ACHN (cell line): Measurements from ENCODE around the gene LANCL2.
"Not testable (repeated sequence)": the region's sequence is repeated elsewhere in the genome, so short reads cannot be mapped to it uniquely, and the experiment has no call there.

Experiments used
- DNase-seq: peaks from one replicate; pipeline ENCODE4 v3.0.0-alpha.2; 2015
- in situ Hi-C: cut with HindIII; loops from 2 replicates; pipeline ENCODE4 v1.10.0; 2017; ENCODE audit warnings: low sequenced_read_pairs, low pct_ligation_motif_present, low pct_unique_long_range_greater_than_20kb

LANCL2 gene

GRCh38 chr7:55449205-55449991 is 84.3 kb downstream of the LANCL2 start:
- DNase-seq = no peak
- in situ Hi-C loops = no loop called here

- in situ Hi-C loops = no loop called here
- no peak for DNase-seq
Measured at GRCh38 chr7:55449992-55450535, 84.9 kb downstream of the LANCL2 start.

DNA sequence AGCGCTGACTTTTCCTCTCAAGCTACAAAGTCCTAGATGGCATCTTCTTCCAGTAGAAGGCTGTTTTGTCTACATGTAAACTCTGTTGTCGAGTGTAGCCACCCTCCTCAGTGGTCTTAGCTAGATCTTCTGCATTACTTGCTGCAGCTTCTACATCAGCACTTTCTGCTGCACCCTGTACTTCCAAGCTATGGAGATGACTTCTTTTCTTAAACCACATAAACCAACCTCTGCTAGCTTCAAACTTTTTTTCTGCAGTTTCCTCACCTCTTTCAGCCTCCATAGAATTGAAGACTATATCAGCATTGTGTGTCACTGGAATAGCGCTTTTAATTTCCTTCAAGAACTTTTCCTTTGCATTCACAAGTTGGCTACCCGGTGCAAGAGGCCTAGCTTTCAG is 87.8 kb downstream of the LANCL2 start:
- DNase-seq = no peak
- in situ Hi-C loops = no loop called here

- in situ Hi-C loops = no loop called here
- no peak for DNase-seq
Measured at GRCh38 chr7:55457801-55458200, 92.7 kb downstream of the LANCL2 start.

DNA sequence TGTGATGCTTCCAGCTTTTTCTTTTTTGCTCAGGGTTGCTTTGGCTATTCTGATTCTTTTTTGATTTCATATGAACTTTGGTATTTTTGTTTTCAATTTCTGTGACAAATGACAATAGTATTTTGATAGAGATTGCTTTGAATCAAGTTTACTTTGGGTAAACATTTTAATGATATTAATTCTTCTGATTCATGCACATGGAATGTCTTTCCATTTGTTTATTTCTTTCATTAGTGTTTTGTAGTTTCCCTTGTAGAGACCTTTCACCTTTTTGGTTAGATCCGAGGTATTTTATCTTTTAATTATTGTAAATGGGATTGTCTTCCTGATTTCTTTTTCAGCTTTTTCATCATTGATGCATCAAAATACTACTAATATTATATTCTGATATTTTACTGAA is 93.2 kb downstream of the LANCL2 start:
- no peak for DNase-seq
- in situ Hi-C loops = no loop called here

GRCh38 chr7:55463686-55464262 is 98.6 kb downstream of the LANCL2 start:
- no peak for DNase-seq
- in situ Hi-C loops = no loop called here

DNA sequence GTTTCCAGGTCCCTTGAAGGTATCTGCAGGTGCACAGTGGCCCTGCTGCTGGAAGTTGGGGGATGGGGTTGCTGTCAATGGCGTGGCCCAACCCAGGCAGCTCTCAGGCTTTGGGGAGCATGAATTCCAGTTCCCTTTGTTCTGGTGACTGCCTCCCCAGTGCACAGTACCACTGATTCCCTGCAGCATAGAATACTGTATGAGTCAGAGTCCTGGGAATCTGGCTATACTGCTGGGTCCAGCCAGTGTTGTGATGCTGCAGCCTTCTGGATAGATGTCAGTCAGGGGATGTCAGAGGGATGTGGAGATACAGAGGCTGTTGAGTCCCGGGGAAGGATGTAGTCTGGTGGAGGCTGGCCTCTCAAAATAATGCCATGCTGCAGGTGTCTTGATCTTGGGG is 99.3 kb downstream of the LANCL2 start:
- in situ Hi-C loops = no loop called here
- DNase-seq = no peak

DNA sequence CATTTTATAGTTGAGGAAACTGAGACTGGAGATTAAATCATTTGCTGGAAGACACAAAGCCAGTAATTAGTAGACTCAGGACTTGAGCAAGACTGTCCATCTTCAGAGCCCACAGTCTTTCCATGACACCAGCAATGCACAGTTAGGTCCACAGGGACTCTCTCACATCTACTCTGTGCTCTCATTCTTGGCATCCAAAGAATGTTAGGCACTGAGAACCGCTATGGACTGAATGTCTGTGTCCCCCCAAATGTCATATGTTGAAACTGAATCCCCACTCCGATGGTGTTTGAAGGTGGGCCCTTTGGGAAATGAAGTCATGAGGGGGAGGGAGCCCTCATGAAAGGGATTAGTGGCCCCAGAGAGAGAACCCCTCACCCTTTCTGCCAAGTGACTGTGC is 100.6 kb downstream of the LANCL2 start:
- in situ Hi-C loops = no loop called here
- no peak for DNase-seq

- in situ Hi-C loops = no loop called here
- no peak for DNase-seq
Measured at GRCh38 chr7:55467047-55467593, 102.0 kb downstream of the LANCL2 start.

- in situ Hi-C loops = no loop called here
Measured at GRCh38 chr7:55468495-55468894, 103.4 kb downstream of the LANCL2 start.

DNA sequence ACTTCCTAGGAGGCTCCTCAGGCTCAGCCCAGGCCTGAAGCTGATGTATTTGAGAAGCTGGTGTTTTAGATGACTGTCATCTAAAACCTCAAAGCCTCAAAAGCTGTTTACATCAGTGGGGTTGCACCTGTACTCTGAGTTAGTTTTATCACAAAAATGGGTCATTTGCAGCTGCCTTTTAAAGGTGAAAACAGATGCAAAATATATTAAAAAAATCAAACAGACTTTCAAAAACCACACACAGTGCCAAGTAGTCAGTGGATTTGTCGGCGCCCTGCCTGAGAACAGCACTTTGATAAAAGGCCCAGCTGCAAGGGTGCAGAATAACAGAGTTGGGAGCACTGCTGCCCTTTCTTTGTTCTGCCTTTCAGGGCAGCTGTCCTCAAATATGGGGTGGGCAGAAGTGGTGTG is 104.1 kb downstream of the LANCL2 start:
- in situ Hi-C loops = no loop called here
- no peak for DNase-seq

More at GRCh38 chr7:55468495-55468894, 103.4 kb downstream of the LANCL2 start:
- no peak for DNase-seq

- in situ Hi-C loops = no loop called here
- DNase-seq = no peak
Measured at GRCh38 chr7:55469721-55470120, 104.6 kb downstream of the LANCL2 start.

- DNase-seq = no peak
- in situ Hi-C loops = no loop called here
Measured at GRCh38 chr7:55470261-55470660, 105.1 kb downstream of the LANCL2 start.

DNA sequence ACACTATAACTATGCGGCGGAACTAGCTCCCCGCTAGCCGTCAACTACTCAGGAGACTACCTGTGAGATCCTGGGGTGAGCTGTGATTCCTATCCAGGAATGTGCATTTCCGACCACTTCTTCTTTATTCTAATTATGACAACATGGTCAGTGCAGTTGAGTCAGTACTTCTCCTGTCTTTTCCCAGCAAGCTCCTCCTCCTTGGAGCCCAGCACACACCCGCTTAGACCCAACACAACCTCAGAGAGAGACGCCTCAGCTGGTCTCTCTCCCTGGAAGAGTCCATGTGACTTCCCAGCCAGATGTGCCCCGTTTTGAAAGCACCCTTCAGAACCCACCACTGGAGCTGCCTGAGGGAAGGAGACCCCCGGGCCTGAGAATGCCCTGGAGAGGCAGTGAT is 106.5 kb downstream of the LANCL2 start:
- DNase-seq, in situ Hi-C loops: not testable (repeated sequence)

- in situ Hi-C loops, DNase-seq: not testable (repeated sequence)
Measured at GRCh38 chr7:55472406-55472805, 107.3 kb downstream of the LANCL2 start.

- no peak for DNase-seq
- in situ Hi-C loops = no loop called here
Measured at GRCh38 chr7:55472928-55473725, 108.0 kb downstream of the LANCL2 start.

- in situ Hi-C loops = no loop called here
- DNase-seq = no peak
Measured at GRCh38 chr7:55473932-55474331, 108.8 kb downstream of the LANCL2 start.

- in situ Hi-C loops = no loop called here
- no peak for DNase-seq
Measured at GRCh38 chr7:55474944-55475854, 110.1 kb downstream of the LANCL2 start.
